Transverse colon (tissue), 4 donors: ENCODE data around the gene ASIC2.

Source experiments
- CTCF ChIP-seq, 5 experiments: fragments of 200-600 bp in 3 of 5; fragments of 450-650 bp in 2 of 5; sonication (generic) in 3 of 5; IDR thresholded peaks; 1 replicate in 2 of 5; 2 replicates in 3 of 5; pipeline ENCODE4 v1.5.1; 2016 to 2017; ENCODE audit warnings: antibody characterized with exemption in 5 of 5, inconsistent platforms in 3 of 5, mild to moderate bottlenecking in 2 of 5, moderate library complexity in 1 of 5
- EP300 ChIP-seq: sonication (generic); formaldehyde crosslinking; IDR thresholded peaks from one replicate; pipeline ENCODE4 v1.6.1; 2017; ENCODE audit warnings: antibody characterized with exemption, low read depth
- POLR2A ChIP-seq: fragments of 450-650 bp; IDR thresholded peaks from one replicate; pipeline ENCODE4 v1.6.1; 2016; ENCODE audit warnings: antibody characterized with exemption, mild to moderate bottlenecking, moderate library complexity
- POLR2AphosphoS5 ChIP-seq, 3 donors: sonication (generic); formaldehyde crosslinking; IDR thresholded peaks; one replicate each; pipeline ENCODE4 v1.6.1; 2016; ENCODE audit warnings: antibody characterized with exemption in 3 of 3

GRCh38 chr17:33300241-33300640 lies 7.1 kb upstream of the ASIC2 start:
- no peak for TF ChIP-seq CTCF (IDR thresholded peaks at IDR 0.05)
- TF ChIP-seq POLR2AphosphoS5 (IDR thresholded peaks at IDR 0.05) = no peak
- TF ChIP-seq POLR2A = no peak
- no peak for TF ChIP-seq EP300
